ENCODE data around the gene ZBTB12. TPM values are rescaled to one million over a fixed set of nuclear protein-coding genes. Genes with fewer than 3 reads are reported as not detected.

The ZBTB12 gene
- total RNA-seq, 2 donors from 2014 or later: 25.4 to 29.9 TPM

GRCh38 chr6:31877125-31877650 is 24.7 kb downstream of the ZBTB12 start:
- H3K9ac ChIP-seq (ENCODE audit: extremely low read depth, low read length, poor library complexity, severe bottlenecking): no peak overlapping the region
- no peak for DNase-seq
- no peaks in the 10 kb centered on the region for H3K27me3 ChIP-seq (ENCODE audit: control insufficient read depth, insufficient read depth, low read length, poor library complexity, severe bottlenecking)
- H3K27me3 Mint-ChIP-seq (ENCODE audit: insufficient read depth): peaks cover 8% of the 10 kb centered on the region
- 83 to 94% methylated on average over 2 to 3 of the region's 3 CpGs for WGBS, 2 experiments (ENCODE audit: insufficient coverage in 1 of 2, insufficient read length in 1 of 2)
- H3K36me3 ChIP-seq (ENCODE audit: control insufficient read depth, insufficient read depth, low read length): peaks cover 13% of the 10 kb centered on the region
- no peaks in the 10 kb centered on the region for H3K9me3 ChIP-seq (ENCODE audit: control insufficient read depth, low read length)
- peaks cover 23% of the 10 kb centered on the region for H3K36me3 Mint-ChIP-seq (ENCODE audit: low read depth)
- peaks cover 3% of the 10 kb centered on the region for H3K4me1 Mint-ChIP-seq
- no peaks in the 10 kb centered on the region for H3K4me1 ChIP-seq (ENCODE audit: control insufficient read depth, insufficient read depth, low read length)
- H3K4me3 ChIP-seq (ENCODE audit: low read length): no peak overlapping the region
- no peak for TF ChIP-seq CTCF (conservative IDR thresholded peaks at IDR 0.05)
- no peak overlapping the region for H3K27ac ChIP-seq (ENCODE audit: low read depth, low read length)
- H3K9me3 Mint-ChIP-seq: no peaks in the 10 kb centered on the region
- H3K4me3 Mint-ChIP-seq: no peak overlapping the region
- H3K27ac Mint-ChIP-seq: no peak overlapping the region

GRCh38 chr6:31876357-31876756 is 25.5 kb downstream of the ZBTB12 start:
- Mint-ChIP-seq H3K36me3 (ENCODE audit: low read depth) (peaks cover 17% of the 10 kb centered on the region), H3K4me1 (peaks cover 3% of the 10 kb centered on the region), H3K4me3 (no peak overlapping the region), H3K9me3 (no peaks in the 10 kb centered on the region), H3K27me3 (ENCODE audit: insufficient read depth) (peaks cover 10% of the 10 kb centered on the region), H3K27ac (no peak overlapping the region)
- Histone ChIP-seq H3K36me3 (ENCODE audit: control insufficient read depth, insufficient read depth, low read length) (peaks cover 10% of the 10 kb centered on the region), H3K9me3 (ENCODE audit: control insufficient read depth, low read length) (no peaks in the 10 kb centered on the region), H3K9ac (ENCODE audit: extremely low read depth, low read length, poor library complexity, severe bottlenecking) (no peak overlapping the region), H3K27me3 (ENCODE audit: control insufficient read depth, insufficient read depth, low read length, poor library complexity, severe bottlenecking) (no peaks in the 10 kb centered on the region), H3K4me3 (ENCODE audit: low read length) (no peak overlapping the region), H3K4me1 (ENCODE audit: control insufficient read depth, insufficient read depth, low read length) (no peaks in the 10 kb centered on the region), H3K27ac (ENCODE audit: low read depth, low read length) (no peak overlapping the region)
- WGBS, 2 experiments (ENCODE audit: insufficient coverage in 1 of 2, insufficient read length in 1 of 2): 92% methylated on average over 5 to 7 of the region's 7 CpGs
- DNase-seq: no peak
- no peak for TF ChIP-seq CTCF (conservative IDR thresholded peaks at IDR 0.05)

DNA sequence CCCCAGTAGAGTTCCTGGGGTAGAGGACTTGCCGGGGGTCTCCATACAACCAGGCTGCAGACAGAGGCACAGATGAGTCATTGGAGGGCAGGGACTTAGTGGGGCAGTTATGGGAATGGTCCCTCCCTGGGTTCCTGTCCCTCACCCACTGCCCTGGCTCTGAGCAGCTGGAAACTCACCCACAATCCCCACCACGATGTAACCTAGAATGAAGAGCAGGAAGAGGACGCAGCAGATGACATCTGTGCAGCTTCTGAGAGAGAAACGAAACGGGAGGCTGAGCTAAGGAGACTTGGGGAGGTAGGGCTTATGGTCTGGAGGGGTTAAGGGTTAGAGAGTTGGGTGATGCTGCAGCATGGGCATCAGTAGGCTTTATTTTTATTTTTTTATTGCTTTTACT is 26.0 kb downstream of the ZBTB12 start:
- Mint-ChIP-seq H3K27me3 (ENCODE audit: insufficient read depth) (peaks cover 12% of the 10 kb centered on the region), H3K36me3 (ENCODE audit: low read depth) (peaks cover 13% of the 10 kb centered on the region), H3K4me3 (no peak overlapping the region), H3K9me3 (no peaks in the 10 kb centered on the region), H3K4me1 (peaks cover 3% of the 10 kb centered on the region), H3K27ac (no peak overlapping the region)
- Histone ChIP-seq H3K27me3 (ENCODE audit: control insufficient read depth, insufficient read depth, low read length, poor library complexity, severe bottlenecking) (no peaks in the 10 kb centered on the region), H3K4me3 (ENCODE audit: low read length) (no peak overlapping the region), H3K9me3 (ENCODE audit: control insufficient read depth, low read length) (no peaks in the 10 kb centered on the region), H3K36me3 (ENCODE audit: control insufficient read depth, insufficient read depth, low read length) (peaks cover 5% of the 10 kb centered on the region), H3K4me1 (ENCODE audit: control insufficient read depth, insufficient read depth, low read length) (no peaks in the 10 kb centered on the region), H3K9ac (ENCODE audit: extremely low read depth, low read length, poor library complexity, severe bottlenecking) (no peak overlapping the region), H3K27ac (ENCODE audit: low read depth, low read length) (no peak overlapping the region)
- no peak for TF ChIP-seq CTCF (conservative IDR thresholded peaks at IDR 0.05)
- WGBS, 2 experiments (ENCODE audit: insufficient coverage in 1 of 2, insufficient read length in 1 of 2): 83 to 85% methylated on average over 4 to 5 of the region's 5 CpGs
- no peak for DNase-seq
